K562 (cell line): ENCODE results near the gene MYL6B. TPM values are rescaled to one million over a fixed set of nuclear protein-coding genes. Genes with fewer than 3 reads are reported as not detected.
A peak's percentile ranks its signal among the peaks of the same experiment; 100 is the strongest.

Experiments used
- DMBX1 ChIP-seq: fragments of 250-450 bp; sonication (Bioruptor Pico); IDR thresholded peaks from 2 replicates; pipeline ENCODE4 v1.8.0; 2022; ENCODE audit warnings: inconsistent platforms, mild to moderate bottlenecking, moderate library complexity, borderline replicate concordance
- EP400 ChIP-seq: fragments of 450-650 bp; IDR thresholded peaks from 2 replicates; pipeline ENCODE4 v1.6.1; 2017; ENCODE audit warnings: antibody characterized with exemption, mild to moderate bottlenecking, moderate library complexity
- GATAD2B ChIP-seq: fragments of 450-650 bp; IDR thresholded peaks from 2 replicates; pipeline ENCODE4 v1.6.1; 2017; ENCODE audit warnings: mild to moderate bottlenecking, borderline replicate concordance
- HDAC6 ChIP-seq: IDR thresholded peaks from 2 replicates; pipeline ENCODE4 v1.6.1; 2012; ENCODE audit warnings: low read depth, mild to moderate bottlenecking, control low read depth, inconsistent platforms, low read length, moderate library complexity
- KAT2B ChIP-seq: IDR thresholded peaks from one replicate; pipeline ENCODE4 v1.6.1; 2012; ENCODE audit warnings: low read depth, mild to moderate bottlenecking, control low read depth, inconsistent platforms, low read length, moderate library complexity
- MEIS2 ChIP-seq: fragments of 450-650 bp; IDR thresholded peaks from 2 replicates; pipeline ENCODE4 v1.6.1; 2014; ENCODE audit warnings: mild to moderate bottlenecking; ENCODE audit not compliant: partially characterized antibody
- NR4A1 ChIP-seq, 2 experiments: fragments of 250-450 bp in 1 of 2; fragments of 450-650 bp in 1 of 2; sonication (Bioruptor Pico) in 1 of 2; IDR thresholded peaks; 2 replicates each; pipeline versions ENCODE4 v1.4.0 to v1.6.1; 2016 to 2020; ENCODE audit warnings: mild to moderate bottlenecking in 2 of 2, missing compliant biosample characterization in 1 of 2, missing genetic modification characterization in 1 of 2, moderate library complexity in 1 of 2
- PCBP1 ChIP-seq: fragments of 200-400 bp; formaldehyde crosslinking; IDR thresholded peaks from 2 replicates; pipeline ENCODE4 v1.6.1; 2018; ENCODE audit warnings: mild to moderate bottlenecking, low read depth, low read length; ENCODE audit not compliant: poor library complexity, severe bottlenecking
- REST ChIP-seq, 2 experiments: fragments of 450-650 bp; formaldehyde crosslinking in 1 of 2; IDR thresholded peaks; 2 replicates each; pipeline versions ENCODE4 v1.4.0 to v1.6.1; 2014 to 2020; ENCODE audit warnings: mild to moderate bottlenecking in 2 of 2, borderline replicate concordance in 1 of 2, low read depth in 1 of 2
- SIX5 ChIP-seq, 2 experiments: IDR thresholded peaks; 2 replicates each; pipeline ENCODE4 v1.6.1; 2011; ENCODE audit warnings: low read length in 2 of 2, borderline replicate concordance in 1 of 2, low read depth in 1 of 2, mild to moderate bottlenecking in 1 of 2, moderate library complexity in 1 of 2; ENCODE audit not compliant: insufficient read depth in 1 of 2
- SREBF1 ChIP-seq: fragments of 150-350 bp; IDR thresholded peaks from 2 replicates; pipeline ENCODE4 v1.6.1; 2014; ENCODE audit warnings: antibody characterized with exemption, low read depth, low read length, borderline replicate concordance
- TAF1 ChIP-seq: IDR thresholded peaks from 2 replicates; pipeline ENCODE4 v1.6.1; 2011; ENCODE audit warnings: mild to moderate bottlenecking, low read length, moderate library complexity; ENCODE audit not compliant: insufficient read depth, control insufficient read depth, severe bottlenecking; ENCODE audit errors: extremely low read depth
- VEZF1 ChIP-seq: fragments of 200-800 bp; sonication (Bioruptor generic); IDR thresholded peaks from 2 replicates; pipeline ENCODE4 v1.6.1; 2017; ENCODE audit warnings: missing genetic modification characterization, missing compliant biosample characterization
- XRCC5 ChIP-seq: fragments of 200-400 bp; formaldehyde crosslinking; IDR thresholded peaks from 2 replicates; pipeline ENCODE4 v1.6.1; 2017; ENCODE audit warnings: low read depth, mild to moderate bottlenecking, low read length
- ZNF436 ChIP-seq: fragments of 250-450, 450-650 bp; sonication (Bioruptor Pico); formaldehyde crosslinking; IDR thresholded peaks from 2 replicates; pipeline ENCODE4 v1.7.0; 2020; ENCODE audit warnings: mild to moderate bottlenecking
- ZNF696 ChIP-seq: fragments of 250-450 bp; sonication (Bioruptor Pico); conservative IDR thresholded peaks from 2 replicates; pipeline ENCODE4 v1.4.0; 2020; ENCODE audit warnings: mild to moderate bottlenecking, moderate library complexity
- polyA plus RNA-seq, 8 experiments: library from polyadenylated mRNA; depleted of rRNA in 4 of 8; stranded (reverse) in 5 of 8; unstranded in 3 of 8; fragments of >200 nt; fragmentation: Nextera tagmentation in 2 of 8; fragmentation: Illumina TruSeq in 1 of 8; extraction: Ambion mirVana in 2 of 8; extraction: Trizol in 1 of 8; gene quantifications; 2 replicates each; pipeline versions ENCODE4 v1.2.1 to v1.2.3, GENCODE V29; 2011 to 2014; ENCODE audit warnings: inconsistent platforms in 1 of 8, missing spikeins in 1 of 8
- total RNA-seq, 7 experiments: library from RNA; depleted of rRNA in 6 of 7; stranded (reverse); fragments of >200 nt in 6 of 7; fragmentation: Illumina TruSeq in 2 of 7; extraction: Trizol in 2 of 7; gene quantifications; 2 replicates each; pipeline versions ENCODE4 v1.2.1 to v1.2.3, GENCODE V29; 2011 to 2021; ENCODE audit warnings: low replicate concordance in 1 of 7

The MYL6B gene
- total and polyA plus RNA-seq, 9 of the 15 experiments (the other 6 are each of a cell fraction or from before 2014, with no cell fraction given), result 42.8 to 77.3 (median 68.6) TPM

GRCh38 chr12:56189099-56189917 lies 36.9 kb downstream of the MYL6B start, which contains the start of gene SMARCC2 (continued):
- TF ChIP-seq REST (IDR thresholded peaks at IDR 0.05; ENCODE audit: borderline replicate concordance) (peak; percentile 47), REST (CRISPR knock-in tag; IDR thresholded peaks at IDR 0.05; ENCODE audit: low read depth) (no peak), GATAD2B (peak; percentile 64; the same call in 1 of the 2 replicates), SREBF1 (0 out of 2 replicates have a peak, but pooled peaks have one; percentile 25), TAF1 (peak; percentile 59), VEZF1 (CRISPR knock-in tag) (peak; percentile 87), DMBX1 (CRISPR knock-in tag) (no peak), PCBP1 (peak; percentile 62), SIX5 (IDR thresholded peaks at IDR 0.05; ENCODE audit: borderline replicate concordance in 1 of 2, insufficient read depth in 1 of 2, low read depth in 1 of 2, low read length in 2 of 2) (no peak), NR4A1 (CRISPR knock-in tag; IDR thresholded peaks at IDR 0.05) (no peak), NR4A1 (tag; IDR thresholded peaks at IDR 0.05) (no peak), ZNF436 (CRISPR knock-in tag) (peak; percentile 99), ZNF696 (CRISPR knock-in tag) (no peak), HDAC6 (no peak), XRCC5 (0 out of 2 replicates have a peak, but pooled peaks have one; percentile 59), KAT2B (no peak), EP400 (peak; percentile 52; the same call in 1 of the 2 replicates), MEIS2 (no peak)
